Measurements from ENCODE around the gene NIFK.
"Not testable (repeated sequence)": the region's sequence is repeated elsewhere in the genome, so short reads cannot be mapped to it uniquely, and the experiment has no call there.

Gene NIFK

GRCh38 chr2:121736462-121737336, at the start of gene NIFK:
Gene NIFK, minus strand, starts transcription at chr2:121736875. Its CDS starts 25 bp downstream, at chr2:121736850.
- DNase-seq: peak; percentile 97

- DNase-seq: no peak
Observed at GRCh38 chr2:121783180-121783579, 46.5 kb upstream of the NIFK start.

GRCh38 chr2:121778741-121779487, 42.2 kb upstream of the NIFK start:
- no peak for DNase-seq

- DNase-seq: no peak
Observed at GRCh38 chr2:121777699-121778058, 41.0 kb upstream of the NIFK start.

- no peak for DNase-seq
Observed at GRCh38 chr2:121776885-121777698, 40.4 kb upstream of the NIFK start.

- DNase-seq: no peak
Observed at GRCh38 chr2:121776361-121776760, 39.7 kb upstream of the NIFK start.

- DNase-seq: no peak
Observed at GRCh38 chr2:121774235-121774634, 37.6 kb upstream of the NIFK start.

- DNase-seq: no peak
Observed at GRCh38 chr2:121771976-121772742, 35.5 kb upstream of the NIFK start.

- no peak for DNase-seq
Observed at GRCh38 chr2:121768143-121768755, 31.6 kb upstream of the NIFK start.

GRCh38 chr2:121766624-121767023, 29.9 kb upstream of the NIFK start:
- DNase-seq: no peak

- no peak for DNase-seq
Observed at GRCh38 chr2:121764681-121765228, 28.1 kb upstream of the NIFK start.

GRCh38 chr2:121755237-121756111, 18.8 kb upstream of the NIFK start, which contains the start of gene TSN:
Gene TSN, plus strand, starts transcription at chr2:121755651. Its CDS starts 129 bp downstream, at chr2:121755780.
- peak; percentile 94 for DNase-seq

- DNase-seq: no peak
Observed at GRCh38 chr2:121754851-121755236, 18.2 kb upstream of the NIFK start.

- DNase-seq: no peak
Observed at GRCh38 chr2:121748202-121748601, 11.5 kb upstream of the NIFK start.

- no peak for DNase-seq
Observed at GRCh38 chr2:121746071-121746578, 9.4 kb upstream of the NIFK start.

- no peak for DNase-seq
Observed at GRCh38 chr2:121741450-121741849, 4.8 kb upstream of the NIFK start.

GRCh38 chr2:121740973-121741372, 4.3 kb upstream of the NIFK start:
- DNase-seq: no peak

- no peak for DNase-seq
Observed at GRCh38 chr2:121736140-121736461, 574 bp downstream of the NIFK start.

GRCh38 chr2:121735518-121736074, 1.1 kb downstream of the NIFK start:
- no peak for DNase-seq

GRCh38 chr2:121734544-121734943, 2.1 kb downstream of the NIFK start:
- DNase-seq: not testable (repeated sequence)

All from T1000 (cell line).